Activated naive CD8-positive, alpha-beta T cell treated with anti-CD3 and anti-CD28 coated beads, Interleukin-2, amount 50 U/mL, for 24 hours (primary cell): ENCODE data around the gene MMP7.

Experiments
- ATAC-seq: fragments of 150-1000 bp; cut with Tn5 transposase; one replicate; pipeline ENCODE4 v1.10.0; 2021
- DNase-seq: peaks from one replicate; pipeline ENCODE4 v3.0.0; 2021
- H3K27ac Mint-ChIP-seq: one replicate; pipeline ENCODE4 v1.8.0; 2021; ENCODE audit warnings: mild to moderate bottlenecking, mixed read lengths
- H3K27me3 Mint-ChIP-seq: one replicate; pipeline ENCODE4 v1.8.0; 2021; ENCODE audit warnings: mixed read lengths
- H3K36me3 Mint-ChIP-seq: one replicate; pipeline ENCODE4 v1.8.0; 2021; ENCODE audit warnings: low read depth, mixed read lengths
- H3K4me1 Mint-ChIP-seq: one replicate; pipeline ENCODE4 v1.8.0; 2021; ENCODE audit warnings: mixed read lengths
- H3K4me3 Mint-ChIP-seq: one replicate; pipeline ENCODE4 v1.8.0; 2021; ENCODE audit warnings: mild to moderate bottlenecking, moderate library complexity, mixed read lengths
- H3K9me3 Mint-ChIP-seq: one replicate; pipeline ENCODE4 v1.8.0; 2021; ENCODE audit warnings: mixed read lengths

The MMP7 gene

DNA sequence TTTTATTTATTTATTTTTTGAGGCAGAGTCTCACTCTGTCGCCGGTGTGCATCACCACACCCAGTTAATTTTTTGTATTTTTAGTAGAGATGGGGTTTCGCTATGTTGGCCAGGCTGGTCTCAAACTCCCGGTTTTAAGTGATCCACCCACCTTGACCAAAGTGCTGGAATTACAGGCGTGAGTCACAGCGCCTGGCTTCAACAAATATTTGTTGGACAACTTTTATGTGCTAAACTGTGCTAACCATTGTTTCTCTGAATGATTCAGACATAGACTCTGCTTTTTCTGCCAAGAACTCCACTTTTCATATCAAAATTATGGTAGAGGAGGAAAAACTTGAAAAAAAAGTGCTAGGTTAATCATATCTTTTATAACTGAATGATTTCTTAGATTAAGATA lies 36.3 kb downstream of the MMP7 start:
- H3K4me3 Mint-ChIP-seq = no peak overlapping the region
- no peaks in the 10 kb centered on the region for H3K9me3 Mint-ChIP-seq
- no peaks in the 10 kb centered on the region for H3K36me3 Mint-ChIP-seq
- H3K4me1 Mint-ChIP-seq = peaks cover 40% of the 10 kb centered on the region
- no peak for ATAC-seq
- no peak overlapping the region for H3K27ac Mint-ChIP-seq
- H3K27me3 Mint-ChIP-seq = no peaks in the 10 kb centered on the region
- DNase-seq = no peak

DNA sequence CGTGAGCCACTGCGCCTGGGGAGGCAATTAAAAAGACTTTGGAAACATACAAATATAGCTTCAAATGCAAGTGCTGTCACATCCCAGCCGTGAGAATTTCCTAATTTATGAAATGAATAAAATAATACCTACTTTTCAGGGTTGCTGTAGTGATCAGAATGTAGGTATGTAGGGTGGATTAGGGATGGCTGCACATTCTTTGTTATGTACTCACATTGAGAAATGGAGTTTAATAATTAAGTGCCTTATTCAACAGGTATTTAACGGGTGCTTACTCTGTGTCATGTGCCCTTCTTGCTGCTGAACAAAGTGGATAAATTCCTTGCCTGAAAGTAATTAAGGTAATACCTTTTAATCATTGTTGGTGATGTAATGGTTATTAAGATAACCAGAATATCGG lies 37.0 kb downstream of the MMP7 start:
- Mint-ChIP-seq H3K4me3 (no peak overlapping the region), H3K9me3 (no peaks in the 10 kb centered on the region), H3K36me3 (no peaks in the 10 kb centered on the region), H3K4me1 (peaks cover 46% of the 10 kb centered on the region), H3K27me3 (no peaks in the 10 kb centered on the region), H3K27ac (no peak overlapping the region)
- DNase-seq = no peak
- no peak for ATAC-seq

DNA sequence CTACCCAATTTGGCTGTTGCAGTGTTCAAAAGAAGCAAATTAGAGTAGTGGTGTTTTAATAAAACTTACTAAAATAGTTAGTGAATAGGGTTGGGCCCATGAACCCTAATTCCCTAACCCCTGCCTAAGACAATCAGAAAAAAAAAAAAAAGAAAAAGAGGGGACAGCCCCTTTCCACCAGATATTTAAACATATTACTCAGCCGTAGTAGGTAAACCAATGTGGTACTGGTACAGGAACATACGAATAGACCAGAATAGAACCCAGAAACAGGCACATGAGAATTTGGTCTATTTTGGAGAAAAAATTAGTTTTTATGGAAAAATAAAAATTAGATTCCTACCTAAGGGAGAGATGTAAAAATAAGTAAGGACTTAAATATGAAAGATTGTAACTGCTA lies 38.6 kb downstream of the MMP7 start:
- H3K36me3 Mint-ChIP-seq = no peaks in the 10 kb centered on the region
- no peaks in the 10 kb centered on the region for H3K9me3 Mint-ChIP-seq
- no peak overlapping the region for H3K4me3 Mint-ChIP-seq
- DNase-seq (no peak), ATAC-seq (peak; percentile 72)
- no peaks in the 10 kb centered on the region for H3K27me3 Mint-ChIP-seq
- H3K27ac Mint-ChIP-seq = no peak overlapping the region
- H3K4me1 Mint-ChIP-seq = peaks cover 55% of the 10 kb centered on the region

DNA sequence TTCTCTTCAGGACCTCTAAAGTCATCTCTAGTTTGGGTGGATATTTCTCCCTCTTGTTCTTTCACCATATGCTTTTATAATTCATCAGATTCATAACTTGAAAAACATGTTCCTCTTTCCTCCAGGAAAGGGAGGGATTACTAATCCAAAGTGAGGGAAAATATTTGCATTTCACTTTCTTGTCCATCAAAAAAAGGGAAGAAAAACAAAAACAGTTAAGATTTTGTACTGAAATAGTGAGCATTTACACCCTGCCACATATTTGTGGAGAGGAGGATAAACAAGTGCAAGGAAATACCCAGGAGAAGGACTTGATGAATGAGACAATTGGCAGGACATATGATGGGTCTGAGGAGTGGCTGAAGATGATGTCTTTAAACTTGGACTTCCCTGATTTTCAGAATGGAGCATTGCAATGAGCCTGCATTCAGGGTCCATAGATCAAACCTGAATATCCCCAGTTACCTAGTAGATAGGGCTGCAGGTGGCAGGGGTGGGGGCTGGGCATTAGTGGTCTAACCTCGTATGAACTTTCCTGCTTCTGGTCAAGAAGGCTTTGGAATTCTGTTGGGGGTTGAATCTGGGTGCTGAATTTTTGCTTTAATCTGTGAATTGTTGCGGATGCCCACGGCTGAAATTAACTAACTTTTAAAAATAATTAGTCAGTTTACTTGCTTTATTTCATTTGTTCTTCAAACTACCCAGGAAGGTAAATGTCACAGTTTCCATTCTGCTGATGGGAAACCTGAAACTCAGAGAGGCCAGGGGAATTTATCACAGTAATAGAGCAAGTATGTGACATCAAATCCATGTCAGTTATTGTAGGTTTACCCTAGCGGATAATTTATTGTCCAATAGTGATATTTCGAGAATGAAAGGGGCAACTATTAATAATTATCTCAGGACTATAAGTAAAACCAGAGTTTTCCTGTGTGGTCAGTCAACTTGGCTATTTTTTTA lies 41.1 kb downstream of the MMP7 start:
- no peaks in the 10 kb centered on the region for H3K36me3 Mint-ChIP-seq
- H3K27ac Mint-ChIP-seq = peak overlapping the region; percentile 33
- H3K4me3 Mint-ChIP-seq = peak overlapping the region; percentile 18
- peak; percentile 78 for ATAC-seq
- no peak for DNase-seq
- peaks cover 50% of the 10 kb centered on the region for H3K4me1 Mint-ChIP-seq
- no peaks in the 10 kb centered on the region for H3K27me3 Mint-ChIP-seq
- H3K9me3 Mint-ChIP-seq = no peaks in the 10 kb centered on the region

DNA sequence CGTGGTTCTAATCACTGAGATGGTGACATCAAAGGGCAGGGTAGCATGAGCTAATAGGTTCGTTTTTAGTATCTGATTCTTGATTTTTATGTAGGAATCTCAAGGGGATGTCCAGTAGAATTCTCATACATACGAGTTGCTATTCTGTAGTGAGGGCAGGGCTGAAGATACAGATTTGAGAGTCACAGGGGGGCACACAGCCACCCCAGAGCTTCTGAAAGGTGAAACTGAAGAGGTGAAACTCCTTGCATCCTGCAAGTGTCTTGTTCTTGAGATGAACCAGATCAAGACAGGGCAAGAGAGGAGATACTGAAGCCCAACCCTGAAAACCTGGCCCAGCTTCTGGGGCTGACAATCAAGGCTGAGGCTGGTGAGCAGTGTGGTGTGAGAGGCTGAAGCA lies 42.3 kb downstream of the MMP7 start:
- Mint-ChIP-seq H3K27me3 (no peaks in the 10 kb centered on the region), H3K9me3 (no peaks in the 10 kb centered on the region), H3K27ac (peak overlapping the region; percentile 66), H3K4me3 (no peak overlapping the region), H3K36me3 (no peaks in the 10 kb centered on the region), H3K4me1 (peaks cover 48% of the 10 kb centered on the region)
- no peak for ATAC-seq
- no peak for DNase-seq

DNA sequence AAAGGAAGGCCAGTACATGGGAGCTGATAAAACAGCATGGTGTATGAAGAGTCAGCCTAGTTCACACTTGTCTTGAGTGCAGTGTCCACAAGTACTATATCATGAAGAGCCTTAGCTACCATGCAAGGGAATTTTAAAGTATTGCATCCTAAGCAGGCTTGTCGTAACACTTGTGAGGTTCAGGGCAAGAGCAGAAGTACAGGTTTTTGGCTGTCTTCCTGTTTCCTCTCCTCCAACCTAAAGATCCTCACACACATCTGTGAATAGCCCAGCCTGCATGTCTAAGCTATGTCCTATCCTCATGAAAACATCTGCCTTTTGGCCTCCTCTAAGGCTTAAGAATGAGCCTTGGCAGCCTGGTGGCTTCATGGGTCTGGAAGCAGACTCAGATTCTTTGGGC lies 43.3 kb downstream of the MMP7 start:
- H3K27ac Mint-ChIP-seq = no peak overlapping the region
- H3K9me3 Mint-ChIP-seq = no peaks in the 10 kb centered on the region
- H3K4me1 Mint-ChIP-seq = peaks cover 41% of the 10 kb centered on the region
- H3K27me3 Mint-ChIP-seq = no peaks in the 10 kb centered on the region
- no peak overlapping the region for H3K4me3 Mint-ChIP-seq
- ATAC-seq (no peak), DNase-seq (no peak)
- H3K36me3 Mint-ChIP-seq = no peaks in the 10 kb centered on the region

DNA sequence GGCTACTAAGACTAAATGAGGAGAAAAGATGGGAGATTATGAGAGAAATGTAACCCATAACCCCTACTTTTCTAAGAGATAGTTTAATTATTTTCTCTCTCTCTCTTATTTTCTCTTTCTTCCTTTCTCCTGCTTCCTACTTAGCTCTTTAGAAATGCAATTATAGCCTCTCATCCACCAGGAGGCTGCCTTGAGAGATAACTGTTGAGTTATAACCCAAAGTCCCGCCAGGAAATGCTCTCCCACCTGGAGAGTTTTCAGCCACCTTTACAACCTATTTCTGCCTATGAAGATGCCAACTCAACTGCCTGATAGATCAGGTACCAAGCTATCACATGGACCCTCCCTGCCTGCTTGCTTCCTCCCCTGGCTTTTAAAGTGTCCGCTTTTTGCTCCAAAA lies 44.0 kb downstream of the MMP7 start:
- Mint-ChIP-seq H3K36me3 (no peaks in the 10 kb centered on the region), H3K4me3 (no peak overlapping the region), H3K4me1 (peaks cover 35% of the 10 kb centered on the region), H3K27ac (no peak overlapping the region), H3K9me3 (no peaks in the 10 kb centered on the region), H3K27me3 (no peaks in the 10 kb centered on the region)
- ATAC-seq (no peak), DNase-seq (no peak)

DNA sequence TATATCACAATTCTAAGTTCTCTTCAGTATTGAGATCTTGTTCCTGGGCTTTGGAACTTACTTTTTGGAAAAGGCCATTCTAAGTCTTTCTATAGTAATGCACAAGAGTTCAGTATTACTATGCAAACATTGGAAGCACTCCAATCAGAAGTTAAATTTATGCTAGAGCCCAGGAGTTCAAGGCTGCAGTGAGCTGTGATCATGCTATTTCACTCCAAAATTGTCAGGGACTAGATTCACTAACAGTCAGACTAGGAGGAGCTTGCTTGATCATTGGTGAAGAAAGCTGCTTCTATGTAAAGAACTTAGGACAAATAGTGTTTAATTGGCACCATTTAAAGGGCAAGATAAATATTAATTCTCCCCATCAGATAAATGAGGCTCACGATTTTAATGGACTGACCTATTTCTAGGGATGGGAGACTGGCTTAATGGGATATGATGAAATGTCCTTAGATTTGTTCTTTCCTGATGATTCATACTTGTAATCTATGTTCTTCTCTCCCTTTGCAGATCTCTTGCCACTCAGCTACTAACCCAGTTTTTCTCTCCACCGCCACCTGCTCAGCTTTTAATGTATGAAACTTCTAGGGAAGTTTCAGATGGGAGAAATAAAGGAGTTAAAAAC lies 45.3 kb downstream of the MMP7 start:
- Mint-ChIP-seq H3K4me3 (no peak overlapping the region), H3K9me3 (no peaks in the 10 kb centered on the region), H3K27me3 (no peaks in the 10 kb centered on the region), H3K27ac (no peak overlapping the region), H3K36me3 (no peaks in the 10 kb centered on the region), H3K4me1 (peaks cover 29% of the 10 kb centered on the region)
- ATAC-seq = no peak
- DNase-seq = no peak

DNA sequence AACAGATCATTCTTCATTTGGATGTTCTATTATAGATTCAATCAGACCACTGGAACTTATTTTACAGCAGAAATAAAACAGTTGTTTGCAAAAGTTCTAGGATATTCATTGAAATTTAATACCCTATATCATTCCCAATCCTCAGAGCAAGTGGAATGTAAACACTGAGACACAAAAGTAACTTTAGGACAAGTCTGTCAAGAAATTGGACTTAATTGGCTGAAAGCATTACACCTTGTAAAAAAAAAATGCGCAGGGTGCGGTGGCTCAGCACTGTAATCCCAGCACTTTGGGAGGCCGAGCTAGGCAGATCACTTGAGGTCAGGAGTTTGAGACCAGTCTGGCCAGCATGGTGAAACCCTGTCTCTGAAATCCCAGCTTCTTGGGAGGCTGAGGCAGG lies 48.1 kb downstream of the MMP7 start:
- DNase-seq (no peak), ATAC-seq (no peak)
- H3K27ac Mint-ChIP-seq = no peak overlapping the region
- peaks cover 8% of the 10 kb centered on the region for H3K4me1 Mint-ChIP-seq
- no peaks in the 10 kb centered on the region for H3K36me3 Mint-ChIP-seq
- H3K4me3 Mint-ChIP-seq = no peak overlapping the region
- no peaks in the 10 kb centered on the region for H3K9me3 Mint-ChIP-seq
- no peaks in the 10 kb centered on the region for H3K27me3 Mint-ChIP-seq

DNA sequence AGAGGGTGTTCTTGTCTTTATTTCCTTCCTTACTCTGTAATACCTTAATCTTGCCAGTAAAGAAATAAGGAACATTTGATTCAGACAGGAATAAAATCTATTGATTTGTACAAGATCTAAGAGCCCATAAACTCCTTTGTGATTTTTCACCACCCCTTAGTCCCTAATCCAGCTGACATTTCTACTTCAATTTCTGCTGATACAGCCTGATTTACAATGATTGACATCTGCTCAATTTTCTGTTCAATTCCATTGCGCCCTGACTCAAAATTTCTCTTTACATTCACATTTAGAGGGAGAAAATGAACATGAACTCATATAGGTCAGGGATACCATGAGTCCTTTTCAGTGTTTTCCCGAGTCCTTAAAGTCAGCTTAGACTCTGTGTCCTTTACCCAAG lies 50.8 kb downstream of the MMP7 start:
- ATAC-seq (no peak), DNase-seq (no peak)
- no peaks in the 10 kb centered on the region for H3K27me3 Mint-ChIP-seq
- H3K4me1 Mint-ChIP-seq = peaks cover 29% of the 10 kb centered on the region
- no peak overlapping the region for H3K27ac Mint-ChIP-seq
- H3K9me3 Mint-ChIP-seq = no peaks in the 10 kb centered on the region
- no peak overlapping the region for H3K4me3 Mint-ChIP-seq
- no peaks in the 10 kb centered on the region for H3K36me3 Mint-ChIP-seq

DNA sequence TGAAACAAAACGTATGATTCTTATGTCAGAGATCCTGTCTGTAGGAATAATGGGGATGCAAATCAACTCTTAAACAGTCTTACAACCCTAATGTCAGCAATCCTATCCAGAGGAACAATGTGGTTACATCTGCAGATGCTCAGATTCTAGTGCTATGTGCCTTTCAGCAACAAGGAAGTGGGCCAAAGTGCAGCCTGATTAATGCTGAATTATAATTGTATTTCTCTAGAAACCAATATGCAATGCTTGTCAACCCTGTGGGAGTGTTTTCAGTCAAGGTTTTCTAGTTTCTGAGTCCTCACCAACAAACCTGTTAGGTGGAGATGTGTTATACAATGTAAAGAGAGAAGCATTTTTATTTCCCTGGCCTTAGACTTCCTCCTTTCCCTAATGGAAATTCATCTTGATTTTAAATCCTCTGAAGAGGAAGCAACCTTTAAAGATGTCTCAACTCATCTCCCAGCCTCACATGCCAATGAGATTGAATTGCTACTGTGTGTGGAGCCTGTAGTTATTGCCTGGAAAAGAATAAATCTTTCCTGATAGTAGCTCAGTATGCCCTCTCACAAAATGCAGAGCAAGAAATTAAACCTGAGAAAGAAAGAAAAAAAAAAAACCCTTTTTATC lies 51.8 kb downstream of the MMP7 start:
- Mint-ChIP-seq H3K4me1 (peaks cover 38% of the 10 kb centered on the region), H3K27ac (no peak overlapping the region), H3K4me3 (no peak overlapping the region), H3K9me3 (no peaks in the 10 kb centered on the region), H3K27me3 (no peaks in the 10 kb centered on the region), H3K36me3 (no peaks in the 10 kb centered on the region)
- DNase-seq = no peak
- ATAC-seq = no peak

DNA sequence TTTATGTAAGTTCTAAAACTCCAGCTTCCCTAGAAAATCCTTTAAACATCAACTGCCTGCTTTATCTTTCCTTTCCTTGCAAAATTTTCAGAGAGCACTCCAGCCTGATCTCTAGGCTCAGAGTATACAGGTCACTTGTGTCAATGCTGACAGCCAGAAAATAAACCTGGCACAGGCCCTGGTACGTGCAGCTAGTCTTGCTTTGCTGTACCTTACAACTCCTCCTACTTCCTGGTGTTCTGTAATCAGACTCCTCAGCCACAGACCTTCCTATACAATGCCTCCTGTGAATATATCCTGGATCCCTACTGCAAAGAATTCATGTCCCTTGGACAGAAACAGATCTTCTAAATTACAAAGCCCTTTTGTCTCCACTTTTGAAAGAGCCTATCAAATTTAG lies 53.7 kb downstream of the MMP7 start:
- peak; percentile 65 for ATAC-seq
- peak overlapping the region; percentile 31 for H3K4me3 Mint-ChIP-seq

DNA sequence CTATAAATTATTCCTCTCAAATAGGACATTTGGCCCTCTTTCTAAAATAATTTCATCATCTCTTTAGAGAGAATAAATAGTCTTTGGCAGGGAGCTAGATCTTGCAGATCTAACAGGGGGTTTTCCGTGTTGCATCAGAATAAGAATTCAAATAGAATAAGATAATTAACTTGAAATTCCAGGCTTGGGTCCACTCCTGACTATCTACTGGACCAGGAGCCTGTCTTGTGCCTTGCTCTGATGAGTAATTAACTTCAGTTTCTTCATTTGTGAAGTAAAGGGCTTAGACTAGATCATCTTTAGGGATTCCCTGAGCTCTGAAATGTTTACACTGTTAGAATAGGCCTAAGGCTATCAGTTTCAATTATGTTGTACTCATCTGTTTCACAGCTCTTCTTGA lies 54.5 kb downstream of the MMP7 start:
- Mint-ChIP-seq H3K27ac (peak overlapping the region; percentile 61), H3K9me3 (no peaks in the 10 kb centered on the region), H3K27me3 (no peaks in the 10 kb centered on the region), H3K4me3 (peak overlapping the region; percentile 24), H3K4me1 (peaks cover 60% of the 10 kb centered on the region), H3K36me3 (no peaks in the 10 kb centered on the region)
- DNase-seq = no peak
- ATAC-seq = no peak

More for the DNA sequence above, 53.7 kb downstream of the MMP7 start:
- peak overlapping the region; percentile 61 for H3K27ac Mint-ChIP-seq
- H3K36me3 Mint-ChIP-seq = no peaks in the 10 kb centered on the region
- peaks cover 53% of the 10 kb centered on the region for H3K4me1 Mint-ChIP-seq
- no peaks in the 10 kb centered on the region for H3K9me3 Mint-ChIP-seq
- no peaks in the 10 kb centered on the region for H3K27me3 Mint-ChIP-seq
- peak; percentile 42 for DNase-seq

DNA sequence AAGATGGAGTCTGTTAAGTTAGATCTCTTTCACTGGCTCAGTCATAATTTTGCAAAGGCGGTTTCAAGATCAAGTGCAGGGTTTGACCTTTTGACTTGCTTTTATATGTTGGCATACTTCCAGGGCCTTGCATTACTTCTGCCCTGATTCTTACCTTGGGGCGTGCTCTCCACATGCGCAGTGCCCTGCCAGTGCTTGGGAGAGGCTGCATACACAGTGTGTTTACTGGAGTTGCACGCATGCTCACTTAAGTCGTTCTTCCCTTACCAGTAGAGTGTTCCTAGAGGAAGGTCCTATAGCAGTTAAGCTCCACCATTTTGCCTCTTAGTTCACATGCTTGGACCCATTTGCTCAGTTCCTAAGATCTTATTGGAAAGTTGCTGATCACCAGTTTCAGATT lies 57.0 kb downstream of the MMP7 start:
- H3K4me3 Mint-ChIP-seq = no peak overlapping the region
- H3K27ac Mint-ChIP-seq = no peak overlapping the region
- no peaks in the 10 kb centered on the region for H3K27me3 Mint-ChIP-seq
- DNase-seq (no peak), ATAC-seq (peak; percentile 18)
- no peaks in the 10 kb centered on the region for H3K9me3 Mint-ChIP-seq
- H3K36me3 Mint-ChIP-seq = no peaks in the 10 kb centered on the region
- peaks cover 86% of the 10 kb centered on the region for H3K4me1 Mint-ChIP-seq

DNA sequence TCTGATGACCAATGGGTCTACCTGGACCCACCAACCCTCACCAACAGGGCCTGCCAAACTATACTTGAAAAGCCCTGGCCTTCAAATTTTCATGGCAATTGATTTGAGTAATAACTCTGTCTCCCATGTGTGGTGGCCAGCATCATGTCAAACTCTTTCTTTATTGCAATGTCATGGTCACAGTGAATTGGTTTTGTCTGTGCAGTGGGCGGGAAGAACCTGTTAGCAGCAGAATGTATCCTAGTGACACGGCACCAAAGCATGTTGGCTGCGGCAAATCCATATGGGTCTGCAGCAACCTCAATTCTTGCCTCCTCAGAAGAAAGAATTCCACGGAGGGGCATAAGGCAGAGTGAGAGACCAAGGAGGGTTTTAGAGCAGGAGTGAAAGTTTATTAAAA lies 58.4 kb downstream of the MMP7 start:
- peaks cover 92% of the 10 kb centered on the region for H3K4me1 Mint-ChIP-seq
- no peak for DNase-seq
- ATAC-seq = no peak
- H3K36me3 Mint-ChIP-seq = no peaks in the 10 kb centered on the region
- H3K9me3 Mint-ChIP-seq = no peaks in the 10 kb centered on the region
- H3K27me3 Mint-ChIP-seq = no peaks in the 10 kb centered on the region
- H3K4me3 Mint-ChIP-seq = no peak overlapping the region
- no peak overlapping the region for H3K27ac Mint-ChIP-seq
